Neutrophil (primary cell): ENCODE results near the gene SELENOI.

ENCODE experiments used
- H3K27ac ChIP-seq: fragments of 200-600 bp; sonication (generic); 2 replicates; pipeline ENCODE4 v1.5.1; 2016; ENCODE audit warnings: mild to moderate bottlenecking, moderate library complexity
- H3K27me3 ChIP-seq: fragments of 200-600 bp; sonication (generic); 2 replicates; pipeline ENCODE4 v1.6.0; 2016; ENCODE audit warnings: mild to moderate bottlenecking
- H3K36me3 ChIP-seq: fragments of 200-600 bp; sonication (generic); 2 replicates; pipeline ENCODE4 v1.5.1; 2017
- H3K4me1 ChIP-seq, 2 experiments: fragments of 200-600 bp in 1 of 2; sonication (generic) in 1 of 2; 1 replicate in 1 of 2; 2 replicates in 1 of 2; pipeline versions ENCODE4 v1.5.1 to v1.6.1; 2013 to 2016; ENCODE audit warnings: low read depth in 1 of 2, low read length in 1 of 2, mild to moderate bottlenecking in 1 of 2, moderate library complexity in 1 of 2; ENCODE audit not compliant: control insufficient read depth in 1 of 2, insufficient read depth in 1 of 2
- H3K4me3 ChIP-seq, 2 experiments: fragments of 200-600 bp in 1 of 2; sonication (generic) in 1 of 2; 1 replicate in 1 of 2; 2 replicates in 1 of 2; pipeline ENCODE4 v1.5.1; 2013 to 2016; ENCODE audit warnings: low read depth in 1 of 2, low read length in 1 of 2, mild to moderate bottlenecking in 1 of 2, moderate library complexity in 1 of 2
- H3K9me3 ChIP-seq: fragments of 200-600 bp; sonication (generic); 2 replicates; pipeline ENCODE4 v1.5.1; 2016
- TF ChIP-seq, protein P1 (sequence below): fragments of 200-600 bp; sonication (generic); IDR thresholded peaks from 2 replicates; pipeline ENCODE4 v1.5.1; 2016; ENCODE audit warnings: antibody characterized with exemption

The SELENOI gene

GRCh38 chr2:26438526-26438925, 92.6 kb downstream of the SELENOI start:
- Histone ChIP-seq H3K9me3 (no peaks in the 10 kb centered on the region), H3K27ac (no peak overlapping the region), H3K4me3 (no peak overlapping the region), H3K36me3 (no peaks in the 10 kb centered on the region), H3K4me1 (peaks cover 10 to 16% of the 10 kb centered on the region in 2 experiments), H3K27me3 (no peaks in the 10 kb centered on the region)
- TF ChIP-seq, protein P1, sequence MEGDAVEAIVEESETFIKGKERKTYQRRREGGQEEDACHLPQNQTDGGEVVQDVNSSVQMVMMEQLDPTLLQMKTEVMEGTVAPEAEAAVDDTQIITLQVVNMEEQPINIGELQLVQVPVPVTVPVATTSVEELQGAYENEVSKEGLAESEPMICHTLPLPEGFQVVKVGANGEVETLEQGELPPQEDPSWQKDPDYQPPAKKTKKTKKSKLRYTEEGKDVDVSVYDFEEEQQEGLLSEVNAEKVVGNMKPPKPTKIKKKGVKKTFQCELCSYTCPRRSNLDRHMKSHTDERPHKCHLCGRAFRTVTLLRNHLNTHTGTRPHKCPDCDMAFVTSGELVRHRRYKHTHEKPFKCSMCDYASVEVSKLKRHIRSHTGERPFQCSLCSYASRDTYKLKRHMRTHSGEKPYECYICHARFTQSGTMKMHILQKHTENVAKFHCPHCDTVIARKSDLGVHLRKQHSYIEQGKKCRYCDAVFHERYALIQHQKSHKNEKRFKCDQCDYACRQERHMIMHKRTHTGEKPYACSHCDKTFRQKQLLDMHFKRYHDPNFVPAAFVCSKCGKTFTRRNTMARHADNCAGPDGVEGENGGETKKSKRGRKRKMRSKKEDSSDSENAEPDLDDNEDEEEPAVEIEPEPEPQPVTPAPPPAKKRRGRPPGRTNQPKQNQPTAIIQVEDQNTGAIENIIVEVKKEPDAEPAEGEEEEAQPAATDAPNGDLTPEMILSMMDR = no peak

- Histone ChIP-seq H3K36me3 (no peaks in the 10 kb centered on the region), H3K9me3 (no peaks in the 10 kb centered on the region), H3K27me3 (no peaks in the 10 kb centered on the region), H3K4me3 (no peak overlapping the region), H3K27ac (no peak overlapping the region), H3K4me1 (peaks cover 10 to 12% of the 10 kb centered on the region in 2 experiments)
- TF ChIP-seq, protein P1 = no peak
Observed at GRCh38 chr2:26438926-26439325, 93.0 kb downstream of the SELENOI start.

DNA sequence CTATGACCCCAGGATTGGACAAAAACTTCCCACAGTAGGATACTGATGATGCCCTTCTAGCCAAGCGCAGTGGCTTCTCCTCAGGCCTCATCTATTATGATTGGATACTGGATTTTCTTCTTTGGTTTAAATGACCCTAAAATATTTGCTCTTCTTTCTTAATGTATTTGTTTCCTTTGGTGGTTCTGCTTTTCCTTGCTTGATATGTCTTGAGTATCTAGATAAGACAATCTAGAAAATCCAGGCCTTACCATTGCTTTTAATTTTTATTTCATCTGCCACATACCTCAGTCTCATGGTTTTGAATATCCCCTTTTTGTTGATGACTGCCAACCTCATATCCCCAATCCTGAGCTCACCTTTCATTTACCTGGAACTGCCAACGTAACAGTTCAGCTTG, 96.4 kb downstream of the SELENOI start:
- Histone ChIP-seq H3K9me3 (no peaks in the 10 kb centered on the region), H3K36me3 (no peaks in the 10 kb centered on the region), H3K27me3 (no peaks in the 10 kb centered on the region), H3K4me3 (no peak overlapping the region), H3K27ac (no peak overlapping the region), H3K4me1 (peaks cover 8 to 10% of the 10 kb centered on the region in 2 experiments)
- TF ChIP-seq, protein P1 = no peak

- Histone ChIP-seq H3K36me3 (no peaks in the 10 kb centered on the region), H3K9me3 (no peaks in the 10 kb centered on the region), H3K4me1 (peaks cover 8 to 10% of the 10 kb centered on the region in 2 experiments), H3K4me3 (no peak overlapping the region), H3K27ac (no peak overlapping the region), H3K27me3 (no peaks in the 10 kb centered on the region)
- TF ChIP-seq, protein P1 = no peak
Observed at GRCh38 chr2:26442707-26443106, 96.8 kb downstream of the SELENOI start.

GRCh38 chr2:26444236-26444635, 98.3 kb downstream of the SELENOI start:
- H3K27ac ChIP-seq = no peak overlapping the region

More at GRCh38 chr2:26444236-26444635, 98.3 kb downstream of the SELENOI start:
- peaks cover under 1% of the 10 kb centered on the region in 2 experiments for H3K4me1 ChIP-seq
- no peak overlapping the region for H3K4me3 ChIP-seq
- H3K9me3 ChIP-seq = no peaks in the 10 kb centered on the region
- H3K36me3 ChIP-seq = no peaks in the 10 kb centered on the region
- TF ChIP-seq, protein P1 = no peak
- H3K27me3 ChIP-seq = no peaks in the 10 kb centered on the region
